NCI-H1930 (cell line): Measurements from ENCODE around the gene C1QC.

ENCODE experiments used
- DNase-seq, 2 experiments: peaks; one replicate each; lab custom pipeline; 2025; lab: John Stamatoyannopoulos, UW

The C1QC gene

GRCh38 chr1:22680726-22681125 lies 37.3 kb downstream of the C1QC start:
- DNase-seq, result no peak

- no peak for DNase-seq
Measured at GRCh38 chr1:22681556-22682276, 38.3 kb downstream of the C1QC start.

GRCh38 chr1:22683547-22683946 lies 40.1 kb downstream of the C1QC start:
- no peak for DNase-seq

- DNase-seq, result no peak
Measured at GRCh38 chr1:22685591-22686059, 42.2 kb downstream of the C1QC start.

- DNase-seq, result no peak
Measured at GRCh38 chr1:22687191-22687590, 43.8 kb downstream of the C1QC start.

- DNase-seq, result no peak
Measured at GRCh38 chr1:22688466-22688865, 45.0 kb downstream of the C1QC start.

- DNase-seq, result no peak
Measured at GRCh38 chr1:22689505-22689904, 46.1 kb downstream of the C1QC start.

GRCh38 chr1:22691031-22691753 lies 47.8 kb downstream of the C1QC start:
- DNase-seq, result no peak

- no peak for DNase-seq
Measured at GRCh38 chr1:22694172-22694571, 50.7 kb downstream of the C1QC start.

GRCh38 chr1:22696610-22697009 lies 53.2 kb downstream of the C1QC start:
- DNase-seq, result no peak
